Progenitor cell of endocrine pancreas (in vitro differentiated cells): ENCODE results near the gene SURF6. TPM values are rescaled to one million over a fixed set of nuclear protein-coding genes. Genes with fewer than 3 reads are reported as not detected.

ENCODE experiments used
- DNase-seq: peaks from one replicate; pipeline ENCODE4 v3.0.0; 2021; ENCODE audit warnings: low spot score; ENCODE audit not compliant: unreplicated experiment
- H3K27ac Mint-ChIP-seq: 2 replicates; pipeline ENCODE4 v1.8.0; 2021; ENCODE audit warnings: mild to moderate bottlenecking, moderate library complexity, mixed read lengths
- H3K27me3 Mint-ChIP-seq: 2 replicates; pipeline ENCODE4 v1.8.0; 2021; ENCODE audit warnings: mixed read lengths
- H3K36me3 Mint-ChIP-seq: 2 replicates; pipeline ENCODE4 v1.8.0; 2022; ENCODE audit warnings: mixed read lengths; ENCODE audit not compliant: insufficient read depth
- H3K4me1 Mint-ChIP-seq: 2 replicates; pipeline ENCODE4 v1.8.0; 2021; ENCODE audit warnings: low read depth, mixed read lengths
- H3K4me3 Mint-ChIP-seq: 2 replicates; pipeline ENCODE4 v1.8.0; 2021; ENCODE audit warnings: low read depth, mild to moderate bottlenecking, moderate library complexity, mixed read lengths
- H3K9me3 Mint-ChIP-seq: 2 replicates; pipeline ENCODE4 v1.8.0; 2021; ENCODE audit warnings: low read depth, mixed read lengths
- total RNA-seq: library from RNA; stranded (reverse); gene quantifications from 2 replicates; pipeline ENCODE4 v1.2.1, GENCODE V29; 2021
- TF ChIP-seq, protein P1 (sequence below): fragments of 200-600 bp; sonication (generic); IDR thresholded peaks from one replicate; pipeline ENCODE4 v1.5.0; 2021; ENCODE audit warnings: antibody characterized with exemption, mild to moderate bottlenecking; ENCODE audit not compliant: unreplicated experiment

Gene SURF6
- total RNA-seq, 1 donor from 2014 or later = 23.1 TPM

DNA sequence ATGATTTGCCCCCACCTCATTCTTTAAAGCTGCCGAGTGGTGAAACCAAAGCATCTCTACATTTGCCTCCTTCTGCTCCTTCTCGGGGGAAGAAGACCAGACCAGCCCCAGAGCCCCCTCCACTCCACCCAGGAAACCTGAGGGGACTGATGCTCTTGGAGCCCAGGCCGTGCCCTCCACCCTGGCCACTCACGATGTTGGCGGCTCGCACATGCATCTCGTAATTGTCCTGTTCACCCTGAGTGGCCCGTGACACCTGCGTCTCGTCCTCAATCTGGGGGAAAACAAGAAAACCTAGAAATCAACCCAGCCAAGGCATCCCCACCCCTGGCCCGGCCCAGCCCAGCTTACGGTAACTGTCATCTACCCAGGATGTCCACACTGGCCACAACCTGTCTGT lies 9.0 kb upstream of the SURF6 start:
- H3K4me3 Mint-ChIP-seq = no peak overlapping the region
- no peaks in the 10 kb centered on the region for H3K27me3 Mint-ChIP-seq
- no peak overlapping the region for H3K27ac Mint-ChIP-seq
- H3K36me3 Mint-ChIP-seq = peaks cover 20% of the 10 kb centered on the region
- H3K9me3 Mint-ChIP-seq = no peaks in the 10 kb centered on the region
- TF ChIP-seq, protein P1, sequence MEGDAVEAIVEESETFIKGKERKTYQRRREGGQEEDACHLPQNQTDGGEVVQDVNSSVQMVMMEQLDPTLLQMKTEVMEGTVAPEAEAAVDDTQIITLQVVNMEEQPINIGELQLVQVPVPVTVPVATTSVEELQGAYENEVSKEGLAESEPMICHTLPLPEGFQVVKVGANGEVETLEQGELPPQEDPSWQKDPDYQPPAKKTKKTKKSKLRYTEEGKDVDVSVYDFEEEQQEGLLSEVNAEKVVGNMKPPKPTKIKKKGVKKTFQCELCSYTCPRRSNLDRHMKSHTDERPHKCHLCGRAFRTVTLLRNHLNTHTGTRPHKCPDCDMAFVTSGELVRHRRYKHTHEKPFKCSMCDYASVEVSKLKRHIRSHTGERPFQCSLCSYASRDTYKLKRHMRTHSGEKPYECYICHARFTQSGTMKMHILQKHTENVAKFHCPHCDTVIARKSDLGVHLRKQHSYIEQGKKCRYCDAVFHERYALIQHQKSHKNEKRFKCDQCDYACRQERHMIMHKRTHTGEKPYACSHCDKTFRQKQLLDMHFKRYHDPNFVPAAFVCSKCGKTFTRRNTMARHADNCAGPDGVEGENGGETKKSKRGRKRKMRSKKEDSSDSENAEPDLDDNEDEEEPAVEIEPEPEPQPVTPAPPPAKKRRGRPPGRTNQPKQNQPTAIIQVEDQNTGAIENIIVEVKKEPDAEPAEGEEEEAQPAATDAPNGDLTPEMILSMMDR = no peak
- DNase-seq = no peak
- peaks cover 21% of the 10 kb centered on the region for H3K4me1 Mint-ChIP-seq

DNA sequence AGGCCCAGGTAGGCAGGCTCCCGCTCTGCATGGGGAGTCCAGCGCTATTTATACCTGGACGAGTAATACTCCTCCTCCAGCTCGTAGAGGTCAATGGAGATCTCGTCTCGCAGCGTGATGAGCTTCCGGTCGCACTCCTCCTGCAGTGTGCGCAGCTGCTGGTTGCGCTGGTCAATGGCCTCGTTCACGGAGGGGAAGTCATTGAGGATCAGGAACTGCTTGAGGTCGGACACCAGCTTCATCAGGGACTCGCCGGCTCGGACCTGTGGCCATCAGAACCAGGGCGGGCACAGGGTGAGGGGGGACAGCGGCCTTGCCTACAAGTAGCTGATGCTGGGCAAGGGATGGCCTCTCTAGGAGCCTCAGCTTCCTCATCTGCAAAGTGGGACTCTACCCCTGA lies 8.1 kb upstream of the SURF6 start:
- no peak overlapping the region for H3K27ac Mint-ChIP-seq
- peaks cover 15% of the 10 kb centered on the region for H3K4me1 Mint-ChIP-seq
- no peak for DNase-seq
- H3K27me3 Mint-ChIP-seq = no peaks in the 10 kb centered on the region
- peaks cover 16% of the 10 kb centered on the region for H3K36me3 Mint-ChIP-seq
- H3K9me3 Mint-ChIP-seq = no peaks in the 10 kb centered on the region
- H3K4me3 Mint-ChIP-seq = no peak overlapping the region
- TF ChIP-seq, protein P1 = no peak

DNA sequence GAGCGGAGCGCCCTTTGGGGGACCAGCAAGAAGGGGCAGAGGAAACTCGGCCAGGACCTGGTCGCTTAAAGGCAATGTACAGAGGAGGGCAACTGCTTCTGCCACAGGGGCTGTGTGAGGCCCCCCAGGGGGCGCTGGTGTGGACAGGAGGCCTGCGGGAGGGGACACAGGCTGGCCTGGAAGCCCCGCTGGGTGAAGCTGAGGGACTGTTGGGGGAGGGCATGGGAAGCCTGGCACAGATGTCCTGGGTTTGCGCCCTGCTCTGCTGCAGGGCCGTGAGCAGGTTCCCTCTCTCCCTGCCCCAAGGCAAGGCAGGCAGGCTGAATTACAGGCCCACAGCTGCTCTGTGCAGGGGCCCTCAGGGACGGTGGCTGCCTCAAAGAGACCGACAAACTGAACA lies 6.6 kb upstream of the SURF6 start:
- no peaks in the 10 kb centered on the region for H3K27me3 Mint-ChIP-seq
- no peak for DNase-seq
- no peak overlapping the region for H3K4me3 Mint-ChIP-seq
- TF ChIP-seq, protein P1 = no peak
- no peaks in the 10 kb centered on the region for H3K9me3 Mint-ChIP-seq
- no peak overlapping the region for H3K27ac Mint-ChIP-seq
- peaks cover 9% of the 10 kb centered on the region for H3K4me1 Mint-ChIP-seq
- H3K36me3 Mint-ChIP-seq = peaks cover 13% of the 10 kb centered on the region

DNA sequence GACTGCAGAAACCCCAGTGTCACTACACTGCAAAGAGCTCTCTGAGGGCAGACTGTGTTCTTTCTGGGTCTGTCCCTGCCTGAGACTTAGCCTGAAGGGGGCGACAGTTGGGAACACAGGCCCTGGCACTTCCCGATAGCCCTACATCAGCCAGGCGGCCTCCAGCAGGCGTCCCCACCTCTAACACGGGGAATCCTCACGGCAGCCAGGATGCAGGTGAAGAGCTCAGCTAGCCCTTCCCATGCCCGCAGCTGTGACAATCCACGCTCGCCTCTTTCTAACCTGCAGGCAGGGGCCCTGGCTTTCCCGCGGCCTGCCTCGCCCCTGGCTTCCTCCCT lies 6.0 kb upstream of the SURF6 start:
- DNase-seq = no peak
- Mint-ChIP-seq H3K4me1 (peaks cover 8% of the 10 kb centered on the region), H3K36me3 (peaks cover 13% of the 10 kb centered on the region), H3K27ac (no peak overlapping the region), H3K27me3 (no peaks in the 10 kb centered on the region), H3K4me3 (no peak overlapping the region), H3K9me3 (no peaks in the 10 kb centered on the region)
- TF ChIP-seq, protein P1 = no peak

DNA sequence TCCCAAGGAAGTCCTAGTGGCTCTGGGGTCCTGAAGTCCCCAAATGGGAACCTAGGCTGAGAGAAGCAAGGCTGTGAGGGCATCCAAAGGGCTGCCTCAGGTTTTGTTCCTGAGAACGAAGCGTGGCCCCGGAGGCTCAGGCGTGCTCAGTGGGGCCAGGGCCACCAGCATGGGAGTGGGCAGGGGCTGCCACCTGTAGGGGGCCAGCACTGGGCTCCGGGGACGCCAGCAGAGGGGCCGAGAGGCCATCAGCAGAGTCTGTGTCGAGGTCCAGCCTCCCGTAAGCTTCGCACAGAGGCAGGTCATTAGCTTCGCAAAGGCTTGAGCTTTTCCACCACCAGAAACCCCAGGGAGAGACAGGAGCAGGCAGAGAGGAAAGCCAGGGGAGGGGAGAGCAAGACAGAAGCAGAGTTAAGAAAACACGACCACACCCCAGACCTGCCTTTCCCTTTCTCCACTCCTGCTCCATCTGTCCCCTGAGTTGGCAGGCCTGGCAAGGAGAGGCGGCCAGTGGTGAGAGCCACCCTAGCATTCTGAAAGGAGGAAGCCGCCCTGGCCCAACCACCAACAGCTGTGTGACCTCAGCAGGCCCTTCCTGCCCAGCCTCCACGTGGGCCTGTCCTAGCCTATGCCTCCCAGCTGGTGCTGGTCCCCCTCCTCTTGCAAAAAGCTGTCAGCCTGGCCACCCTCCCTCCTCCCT lies 5.5 kb upstream of the SURF6 start:
- TF ChIP-seq, protein P1 = no peak
- no peak for DNase-seq
- no peak overlapping the region for H3K4me3 Mint-ChIP-seq
- peaks cover 13% of the 10 kb centered on the region for H3K36me3 Mint-ChIP-seq
- H3K4me1 Mint-ChIP-seq = peaks cover 3% of the 10 kb centered on the region
- no peaks in the 10 kb centered on the region for H3K9me3 Mint-ChIP-seq
- no peak overlapping the region for H3K27ac Mint-ChIP-seq
- no peaks in the 10 kb centered on the region for H3K27me3 Mint-ChIP-seq
